ENCODE measurements around the gene IGFL2. TPM values are rescaled to one million over a fixed set of nuclear protein-coding genes. Genes with fewer than 3 reads are reported as not detected.

Gene IGFL2
- total and polyA plus RNA-seq, 2 of the 4 experiments (the other 2 are of a cell fraction): not detected

DNA sequence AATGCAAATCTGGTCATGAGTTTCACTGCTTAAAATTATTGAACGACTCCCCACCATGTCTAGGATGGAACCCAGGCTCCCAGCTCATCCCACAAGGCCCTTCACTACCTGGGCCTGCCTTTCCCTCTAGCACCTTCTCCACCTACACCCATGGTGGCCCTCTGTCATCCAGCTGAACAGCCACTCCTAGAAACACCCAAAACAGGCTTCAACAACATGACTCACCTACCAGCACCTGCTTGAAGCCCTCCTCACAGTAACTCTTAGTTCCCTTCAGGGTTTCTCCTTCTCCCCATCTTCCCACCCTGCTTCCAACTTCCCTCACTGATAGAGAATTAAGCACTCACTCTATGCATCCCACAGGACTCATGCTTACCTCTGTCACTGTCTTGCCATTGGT, 6.6 kb upstream of the IGFL2 start:
- WGBS, 2 experiments (ENCODE audit: extremely low coverage in 2 of 2, insufficient read length in 1 of 2): 11% methylated on average over 1 of the region's 1 CpG; no CpG with 5 or more reads in 1 of the 2 experiments
- H3K9me1 ChIP-seq (ENCODE audit: insufficient read depth, low read length): no peaks in the 10 kb centered on the region
- no peak overlapping the region for H2AK5ac ChIP-seq (ENCODE audit: low read depth, low read length)
- H3K9me3 ChIP-seq (ENCODE audit: control insufficient read depth, insufficient read depth, low read length): peaks cover 2% of the 10 kb centered on the region; the same call in 1 of the 2 replicates
- H3K4me2 ChIP-seq (ENCODE audit: low read depth, low read length): no peak overlapping the region
- no peak overlapping the region for H2BK15ac ChIP-seq (ENCODE audit: low read depth, low read length)
- POLR2A ChIA-PET (ENCODE audit: unreplicated experiment): no interaction called here
- H3K18ac ChIP-seq (ENCODE audit: low read depth, low read length): no peak overlapping the region
- no peak overlapping the region for H3K4ac ChIP-seq (ENCODE audit: low read depth, low read length)
- no peak overlapping the region for H2AFZ ChIP-seq (replicated peaks; ENCODE audit: low read length, poor library complexity)
- peaks cover 27% of the 10 kb centered on the region for H3K27me3 ChIP-seq (ENCODE audit: control insufficient read depth, insufficient read depth, low read length)
- DNase-seq (no peak), ATAC-seq (ENCODE audit: low read depth) (no peak)
- H4K5ac ChIP-seq (ENCODE audit: low read depth, low read length): no peak overlapping the region
- BruUV-seq (replicated peaks): no TSS peak
- H3K36me3 ChIP-seq (ENCODE audit: control insufficient read depth, insufficient read depth, low read length): no peaks in the 10 kb centered on the region
- H3K56ac ChIP-seq (ENCODE audit: extremely low read depth, insufficient read depth, low read length): no peak overlapping the region; the same call in 1 of the 2 replicates
- CTCF ChIA-PET: no interaction called here
- no peak overlapping the region for H3K4me3 ChIP-seq (ENCODE audit: insufficient read depth, low read depth, low read length)
- H3K23ac ChIP-seq (ENCODE audit: low read depth, low read length): no peak overlapping the region
- no peak overlapping the region for H2BK20ac ChIP-seq (ENCODE audit: low read depth, low read length)
- H3K14ac ChIP-seq (replicated peaks; ENCODE audit: low read depth, low read length): no peak overlapping the region
- H3K27ac ChIP-seq (ENCODE audit: insufficient read depth, low read length): no peak overlapping the region
- no peak overlapping the region for H2BK5ac ChIP-seq (ENCODE audit: low read depth, low read length, poor library complexity, severe bottlenecking)
- no peak overlapping the region for H2BK120ac ChIP-seq (ENCODE audit: low read depth, low read length)
- dilution Hi-C loops (cut with HindIII; ENCODE audit: low sequenced_read_pairs, unreplicated experiment): no loop called here
- in situ Hi-C loops (cut with MboI; ENCODE audit: low sequenced_read_pairs): no loop called here
- no peaks in the 10 kb centered on the region for H3K4me1 ChIP-seq (ENCODE audit: control insufficient read depth, insufficient read depth, low read length)
- intact Hi-C loops (cut with micrococcal nuclease): no loop called here
- no peak overlapping the region for H4K91ac ChIP-seq (ENCODE audit: insufficient read depth, low read depth, low read length)
- H3K9ac ChIP-seq (ENCODE audit: low read depth, low read length): no peak overlapping the region
- no peak overlapping the region for H2AK9ac ChIP-seq (replicated peaks; ENCODE audit: low read depth, low read length, poor library complexity)
- TF ChIP-seq, protein P1, sequence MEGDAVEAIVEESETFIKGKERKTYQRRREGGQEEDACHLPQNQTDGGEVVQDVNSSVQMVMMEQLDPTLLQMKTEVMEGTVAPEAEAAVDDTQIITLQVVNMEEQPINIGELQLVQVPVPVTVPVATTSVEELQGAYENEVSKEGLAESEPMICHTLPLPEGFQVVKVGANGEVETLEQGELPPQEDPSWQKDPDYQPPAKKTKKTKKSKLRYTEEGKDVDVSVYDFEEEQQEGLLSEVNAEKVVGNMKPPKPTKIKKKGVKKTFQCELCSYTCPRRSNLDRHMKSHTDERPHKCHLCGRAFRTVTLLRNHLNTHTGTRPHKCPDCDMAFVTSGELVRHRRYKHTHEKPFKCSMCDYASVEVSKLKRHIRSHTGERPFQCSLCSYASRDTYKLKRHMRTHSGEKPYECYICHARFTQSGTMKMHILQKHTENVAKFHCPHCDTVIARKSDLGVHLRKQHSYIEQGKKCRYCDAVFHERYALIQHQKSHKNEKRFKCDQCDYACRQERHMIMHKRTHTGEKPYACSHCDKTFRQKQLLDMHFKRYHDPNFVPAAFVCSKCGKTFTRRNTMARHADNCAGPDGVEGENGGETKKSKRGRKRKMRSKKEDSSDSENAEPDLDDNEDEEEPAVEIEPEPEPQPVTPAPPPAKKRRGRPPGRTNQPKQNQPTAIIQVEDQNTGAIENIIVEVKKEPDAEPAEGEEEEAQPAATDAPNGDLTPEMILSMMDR (conservative IDR thresholded peaks at IDR 0.05; ENCODE audit: low read depth, low read length): no peak
- TF ChIP-seq CEBPB (IDR thresholded peaks at IDR 0.05; ENCODE audit: low read depth, low read length) (no peak), BHLHE40 (IDR thresholded peaks at IDR 0.05; ENCODE audit: low read depth, low read length) (no peak), MAZ (IDR thresholded peaks at IDR 0.05; ENCODE audit: borderline replicate concordance, low read depth, low read length) (no peak), CHD1 (IDR thresholded peaks at IDR 0.05; ENCODE audit: low read depth, low read length) (no peak), MXI1 (IDR thresholded peaks at IDR 0.05; ENCODE audit: borderline replicate concordance, low read depth, low read length) (no peak)
- TF ChIP-seq, protein P2, sequence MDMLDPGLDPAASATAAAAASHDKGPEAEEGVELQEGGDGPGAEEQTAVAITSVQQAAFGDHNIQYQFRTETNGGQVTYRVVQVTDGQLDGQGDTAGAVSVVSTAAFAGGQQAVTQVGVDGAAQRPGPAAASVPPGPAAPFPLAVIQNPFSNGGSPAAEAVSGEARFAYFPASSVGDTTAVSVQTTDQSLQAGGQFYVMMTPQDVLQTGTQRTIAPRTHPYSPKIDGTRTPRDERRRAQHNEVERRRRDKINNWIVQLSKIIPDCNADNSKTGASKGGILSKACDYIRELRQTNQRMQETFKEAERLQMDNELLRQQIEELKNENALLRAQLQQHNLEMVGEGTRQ (IDR thresholded peaks at IDR 0.05; ENCODE audit: low read depth, low read length): no peak
- no peaks in the 10 kb centered on the region for H3K79me1 ChIP-seq (ENCODE audit: low read depth in 1 of 2, low read length in 2 of 2)
- no peak overlapping the region for H4K8ac ChIP-seq (ENCODE audit: low read depth in 2 of 2, low read length in 2 of 2)
- no peaks in the 10 kb centered on the region for H4K20me1 ChIP-seq (ENCODE audit: insufficient read depth, low read length)

Data from IMR-90 (cell line).